Neural crest cell (in vitro differentiated cells): Measurements from ENCODE around the gene OSBPL9. TPM values are rescaled to one million over a fixed set of nuclear protein-coding genes. Genes with fewer than 3 reads are reported as not detected.
"Not testable (repeated sequence)": the region's sequence is repeated elsewhere in the genome, so short reads cannot be mapped to it uniquely, and the experiment has no call there.

Experiments used
- DNase-seq: peaks from one replicate; pipeline ENCODE4 v3.0.0; 2021; ENCODE audit warnings: low read depth, mixed read lengths, low spot score
- H3K27ac Mint-ChIP-seq: one replicate; pipeline ENCODE4 v1.8.0; 2021; ENCODE audit warnings: mild to moderate bottlenecking, mixed read lengths; ENCODE audit not compliant: unreplicated experiment
- H3K27me3 Mint-ChIP-seq: 2 replicates; pipeline ENCODE4 v1.8.0; 2021; ENCODE audit warnings: low read depth, mild to moderate bottlenecking, mixed read lengths
- H3K36me3 Mint-ChIP-seq: 2 replicates; pipeline ENCODE4 v1.8.0; 2021; ENCODE audit warnings: low read depth, mild to moderate bottlenecking, mixed read lengths
- H3K4me1 Mint-ChIP-seq: 2 replicates; pipeline ENCODE4 v1.8.0; 2021; ENCODE audit warnings: mixed read lengths
- H3K4me3 Mint-ChIP-seq: one replicate; pipeline ENCODE4 v1.8.0; 2021; ENCODE audit warnings: mild to moderate bottlenecking, mixed read lengths
- H3K9me3 Mint-ChIP-seq: 2 replicates; pipeline ENCODE4 v1.8.0; 2021; ENCODE audit warnings: mixed read lengths
- total RNA-seq: library from RNA; stranded (reverse); gene quantifications from 2 replicates; pipeline ENCODE4 v1.2.1, GENCODE V29; 2021
- TF ChIP-seq, protein P1 (sequence below): fragments of 200-600 bp; sonication (generic); conservative IDR thresholded peaks from 2 replicates; pipeline ENCODE4 v1.5.0; 2021; ENCODE audit warnings: antibody characterized with exemption, mild to moderate bottlenecking

The OSBPL9 gene
- total RNA-seq, 1 donor from 2014 or later, result 76.7 TPM

GRCh38 chr1:51693419-51694155 is 76.7 kb downstream of the OSBPL9 start:
- Mint-ChIP-seq H3K27me3 (no peaks in the 10 kb centered on the region), H3K27ac (no peak overlapping the region), H3K4me3 (no peak overlapping the region), H3K9me3 (no peaks in the 10 kb centered on the region), H3K4me1 (peaks cover 8% of the 10 kb centered on the region), H3K36me3 (no peaks in the 10 kb centered on the region)
- TF ChIP-seq, protein P1, sequence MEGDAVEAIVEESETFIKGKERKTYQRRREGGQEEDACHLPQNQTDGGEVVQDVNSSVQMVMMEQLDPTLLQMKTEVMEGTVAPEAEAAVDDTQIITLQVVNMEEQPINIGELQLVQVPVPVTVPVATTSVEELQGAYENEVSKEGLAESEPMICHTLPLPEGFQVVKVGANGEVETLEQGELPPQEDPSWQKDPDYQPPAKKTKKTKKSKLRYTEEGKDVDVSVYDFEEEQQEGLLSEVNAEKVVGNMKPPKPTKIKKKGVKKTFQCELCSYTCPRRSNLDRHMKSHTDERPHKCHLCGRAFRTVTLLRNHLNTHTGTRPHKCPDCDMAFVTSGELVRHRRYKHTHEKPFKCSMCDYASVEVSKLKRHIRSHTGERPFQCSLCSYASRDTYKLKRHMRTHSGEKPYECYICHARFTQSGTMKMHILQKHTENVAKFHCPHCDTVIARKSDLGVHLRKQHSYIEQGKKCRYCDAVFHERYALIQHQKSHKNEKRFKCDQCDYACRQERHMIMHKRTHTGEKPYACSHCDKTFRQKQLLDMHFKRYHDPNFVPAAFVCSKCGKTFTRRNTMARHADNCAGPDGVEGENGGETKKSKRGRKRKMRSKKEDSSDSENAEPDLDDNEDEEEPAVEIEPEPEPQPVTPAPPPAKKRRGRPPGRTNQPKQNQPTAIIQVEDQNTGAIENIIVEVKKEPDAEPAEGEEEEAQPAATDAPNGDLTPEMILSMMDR, result no peak
- DNase-seq, result no peak

DNA sequence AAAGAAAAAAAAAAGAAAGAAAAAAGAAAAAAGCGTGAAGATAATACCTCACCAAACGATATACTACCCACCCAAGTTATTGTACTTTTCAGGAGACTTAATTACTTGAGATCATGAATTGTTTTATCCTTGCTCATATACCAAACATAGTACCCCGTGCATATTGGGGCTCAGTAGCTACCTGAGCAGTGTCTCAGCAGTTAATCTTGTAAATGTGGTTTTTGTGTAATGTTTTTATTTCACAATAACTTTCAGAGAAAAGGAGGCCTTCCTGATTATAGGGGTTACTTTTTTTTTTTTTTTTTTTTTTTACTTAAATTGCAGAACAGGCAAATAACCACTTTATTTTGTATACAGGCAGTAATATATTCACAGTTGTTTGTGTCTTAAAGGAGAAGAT is 80.3 kb downstream of the OSBPL9 start:
- TF ChIP-seq, protein P1, result no peak
- H3K9me3 Mint-ChIP-seq, result no peaks in the 10 kb centered on the region
- DNase-seq, result no peak
- no peaks in the 10 kb centered on the region for H3K27me3 Mint-ChIP-seq
- no peaks in the 10 kb centered on the region for H3K36me3 Mint-ChIP-seq
- H3K4me3 Mint-ChIP-seq, result no peak overlapping the region
- no peak overlapping the region for H3K27ac Mint-ChIP-seq
- no peaks in the 10 kb centered on the region for H3K4me1 Mint-ChIP-seq

GRCh38 chr1:51699391-51699790 is 82.5 kb downstream of the OSBPL9 start:
- no peaks in the 10 kb centered on the region for H3K9me3 Mint-ChIP-seq
- TF ChIP-seq, protein P1, result no peak
- DNase-seq, result no peak
- no peaks in the 10 kb centered on the region for H3K36me3 Mint-ChIP-seq
- no peaks in the 10 kb centered on the region for H3K27me3 Mint-ChIP-seq
- no peak overlapping the region for H3K27ac Mint-ChIP-seq
- H3K4me1 Mint-ChIP-seq, result no peaks in the 10 kb centered on the region
- H3K4me3 Mint-ChIP-seq, result no peak overlapping the region

DNA sequence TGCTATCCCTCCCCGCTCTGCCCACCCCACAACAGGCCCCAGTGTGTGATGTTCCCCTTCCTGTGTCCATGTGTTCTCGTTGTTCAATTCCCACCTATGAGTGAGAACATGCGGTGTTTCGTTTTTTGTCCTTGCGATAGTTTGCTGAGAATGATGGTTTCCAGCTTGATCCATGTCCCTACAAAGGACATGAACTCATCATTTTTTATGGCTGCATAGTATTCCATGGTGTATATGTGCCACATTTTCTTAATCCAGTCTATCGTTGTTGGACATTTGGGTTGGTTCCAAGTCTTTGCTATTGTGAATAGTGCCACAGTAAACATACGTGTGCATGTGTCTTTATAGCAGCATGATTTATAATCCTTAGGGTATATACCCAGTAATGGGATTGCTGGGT is 84.9 kb downstream of the OSBPL9 start:
- H3K4me1 Mint-ChIP-seq, H3K9me3 Mint-ChIP-seq, H3K27ac Mint-ChIP-seq, H3K4me3 Mint-ChIP-seq, H3K27me3 Mint-ChIP-seq, H3K36me3 Mint-ChIP-seq, DNase-seq: not testable (repeated sequence)

DNA sequence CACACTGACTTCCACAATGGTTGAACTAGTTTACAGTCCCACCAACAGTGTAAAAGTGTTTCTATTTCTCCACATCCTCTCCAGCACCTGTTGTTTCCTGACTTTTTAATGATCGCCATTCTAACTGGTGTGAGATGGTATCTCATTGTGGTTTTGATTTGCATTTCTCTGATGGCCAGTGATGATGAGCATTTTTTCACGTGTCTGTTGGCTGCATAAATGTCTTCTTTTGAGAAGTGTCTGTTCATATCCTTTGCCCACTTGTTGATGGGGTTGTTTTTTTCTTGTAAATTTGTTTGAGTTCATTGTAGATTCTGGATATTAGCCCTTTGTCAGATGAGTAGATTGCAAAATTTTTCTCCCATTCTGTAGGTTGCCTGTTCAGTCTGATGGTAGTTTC is 85.3 kb downstream of the OSBPL9 start:
- H3K27me3 Mint-ChIP-seq, H3K9me3 Mint-ChIP-seq, DNase-seq, H3K36me3 Mint-ChIP-seq, H3K4me1 Mint-ChIP-seq, H3K27ac Mint-ChIP-seq, H3K4me3 Mint-ChIP-seq: not testable (repeated sequence)

DNA sequence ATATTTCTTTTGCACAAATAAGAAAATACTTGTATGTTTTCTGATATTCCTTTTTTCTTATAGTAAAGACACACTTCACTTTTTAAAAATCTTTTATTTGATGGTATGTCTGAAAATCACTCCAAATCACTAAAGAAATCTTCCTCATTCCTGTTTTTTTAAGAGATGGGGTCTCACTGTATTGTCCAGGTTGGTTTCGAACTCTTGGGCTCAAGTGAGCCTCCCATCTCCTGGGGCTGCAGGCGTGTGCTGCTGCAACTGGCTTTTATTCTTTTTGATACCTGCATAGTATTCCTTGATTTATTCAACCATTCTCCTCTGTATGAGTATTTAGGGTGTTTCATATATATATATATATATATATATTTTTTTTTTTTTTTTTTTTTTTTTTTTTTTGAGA is 88.1 kb downstream of the OSBPL9 start:
- Mint-ChIP-seq H3K9me3 (peaks cover 2% of the 10 kb centered on the region), H3K4me3 (no peak overlapping the region), H3K27ac (no peak overlapping the region), H3K27me3 (no peaks in the 10 kb centered on the region), H3K36me3 (peaks cover 2% of the 10 kb centered on the region), H3K4me1 (no peaks in the 10 kb centered on the region)
- no peak for DNase-seq
- TF ChIP-seq, protein P1, result no peak
